Measurements from ENCODE around the gene FFAR1. TPM values are rescaled to one million over a fixed set of nuclear protein-coding genes. Genes with fewer than 3 reads are reported as not detected.
"Not testable (repeated sequence)": the region's sequence is repeated elsewhere in the genome, so short reads cannot be mapped to it uniquely, and the experiment has no call there.

Gene FFAR1
- total RNA-seq, 1 experiment from 2014 or later: not detected

DNA sequence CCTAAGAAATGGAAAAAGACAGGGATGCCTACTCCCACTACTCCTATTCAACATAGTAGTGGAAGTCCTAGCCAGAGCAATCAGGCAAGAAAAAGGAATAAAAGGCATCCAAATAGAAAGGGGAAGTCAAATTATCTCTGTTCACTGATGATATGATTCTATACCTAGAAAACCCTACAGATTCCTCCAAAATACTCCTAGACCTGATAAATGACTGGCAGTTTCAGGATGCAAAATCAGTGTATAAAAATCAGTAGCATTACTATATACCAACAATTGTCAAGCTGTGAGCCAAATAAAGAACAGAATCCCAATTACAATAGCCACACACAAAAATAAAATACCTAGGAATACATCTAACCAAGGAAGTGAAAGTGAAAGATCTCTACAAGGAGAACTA, 21.8 kb downstream of the FFAR1 start:
- BruUV-seq (replicated peaks): no TSS peak
- H3K4me1 Mint-ChIP-seq (ENCODE audit: low read depth, unreplicated experiment): no peaks in the 10 kb centered on the region
- H3K27ac Mint-ChIP-seq (ENCODE audit: unreplicated experiment): no peak overlapping the region
- H3K36me3 Mint-ChIP-seq (ENCODE audit: insufficient read depth, unreplicated experiment): no peaks in the 10 kb centered on the region
- intact Hi-C loops (cut with micrococcal nuclease; ENCODE audit: unreplicated experiment): no loop called here
- no peaks in the 10 kb centered on the region for H3K36me3 ChIP-seq (ENCODE audit: control insufficient read depth, insufficient read depth, low read length)
- TF ChIP-seq, protein P1, sequence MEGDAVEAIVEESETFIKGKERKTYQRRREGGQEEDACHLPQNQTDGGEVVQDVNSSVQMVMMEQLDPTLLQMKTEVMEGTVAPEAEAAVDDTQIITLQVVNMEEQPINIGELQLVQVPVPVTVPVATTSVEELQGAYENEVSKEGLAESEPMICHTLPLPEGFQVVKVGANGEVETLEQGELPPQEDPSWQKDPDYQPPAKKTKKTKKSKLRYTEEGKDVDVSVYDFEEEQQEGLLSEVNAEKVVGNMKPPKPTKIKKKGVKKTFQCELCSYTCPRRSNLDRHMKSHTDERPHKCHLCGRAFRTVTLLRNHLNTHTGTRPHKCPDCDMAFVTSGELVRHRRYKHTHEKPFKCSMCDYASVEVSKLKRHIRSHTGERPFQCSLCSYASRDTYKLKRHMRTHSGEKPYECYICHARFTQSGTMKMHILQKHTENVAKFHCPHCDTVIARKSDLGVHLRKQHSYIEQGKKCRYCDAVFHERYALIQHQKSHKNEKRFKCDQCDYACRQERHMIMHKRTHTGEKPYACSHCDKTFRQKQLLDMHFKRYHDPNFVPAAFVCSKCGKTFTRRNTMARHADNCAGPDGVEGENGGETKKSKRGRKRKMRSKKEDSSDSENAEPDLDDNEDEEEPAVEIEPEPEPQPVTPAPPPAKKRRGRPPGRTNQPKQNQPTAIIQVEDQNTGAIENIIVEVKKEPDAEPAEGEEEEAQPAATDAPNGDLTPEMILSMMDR (IDR thresholded peaks at IDR 0.05; ENCODE audit: insufficient read depth in 1 of 2, low read depth in 1 of 2, low read length in 1 of 2, severe bottlenecking in 1 of 2, unreplicated experiment in 1 of 2): no peak
- H3K27me3 Mint-ChIP-seq (ENCODE audit: insufficient read depth, unreplicated experiment): peaks cover 4% of the 10 kb centered on the region
- H3K4me3 Mint-ChIP-seq (ENCODE audit: unreplicated experiment): no peak overlapping the region
- no peak for DNase-seq
- no peak overlapping the region for H3K4me3 ChIP-seq (ENCODE audit: low read depth, low read length)
- no peaks in the 10 kb centered on the region for H3K9me3 ChIP-seq
- H3K9me3 Mint-ChIP-seq (ENCODE audit: unreplicated experiment): peaks cover 10% of the 10 kb centered on the region
- no peaks in the 10 kb centered on the region for H3K27me3 ChIP-seq (replicated peaks; ENCODE audit: control insufficient read depth, insufficient read depth, low read length)
- ChIA-PET CTCF (no interaction called here), POLR2A (no interaction called here)
- H3K4me1 ChIP-seq: no peaks in the 10 kb centered on the region

DNA sequence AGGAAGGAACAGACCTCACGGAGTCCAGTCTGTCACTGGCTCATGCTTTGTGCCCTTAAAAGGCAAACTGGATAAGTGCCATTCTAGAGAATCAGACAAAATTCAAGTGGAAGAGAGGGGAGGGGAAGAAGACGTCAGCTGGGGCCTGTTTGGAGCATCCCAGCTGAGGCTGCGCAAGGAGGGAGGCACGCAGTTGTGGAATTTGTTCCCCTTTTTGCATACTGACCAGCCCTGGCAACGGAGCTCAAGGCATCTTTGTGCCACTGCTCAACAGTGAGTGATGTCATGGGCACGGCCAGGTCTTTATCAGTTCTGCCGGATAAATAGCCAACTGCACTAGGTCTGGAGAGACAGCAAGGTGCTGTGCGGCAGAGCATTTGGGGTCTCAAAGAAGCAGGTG, 23.0 kb downstream of the FFAR1 start, which contains the start of gene GPR42:
Gene GPR42 (plus strand): TSS at position 347 of the 400 bp plus-strand sequence. CDS start 292 bp downstream, outside the sequence.
- intact Hi-C loops (cut with micrococcal nuclease; ENCODE audit: unreplicated experiment): no loop called here
- Mint-ChIP-seq H3K36me3 (ENCODE audit: insufficient read depth, unreplicated experiment) (no peaks in the 10 kb centered on the region), H3K27ac (ENCODE audit: unreplicated experiment) (no peak within 1 kb of the TSS), H3K4me3 (ENCODE audit: unreplicated experiment) (no peak within 1 kb of the TSS), H3K4me1 (ENCODE audit: low read depth, unreplicated experiment) (peaks cover 8% of the 10 kb centered on the region), H3K27me3 (ENCODE audit: insufficient read depth, unreplicated experiment) (peaks cover 4% of the 10 kb centered on the region), H3K9me3 (ENCODE audit: unreplicated experiment) (peaks cover 21% of the 10 kb centered on the region)
- Histone ChIP-seq H3K27me3 (replicated peaks; ENCODE audit: control insufficient read depth, insufficient read depth, low read length) (no peaks in the 10 kb centered on the region), H3K36me3 (ENCODE audit: control insufficient read depth, insufficient read depth, low read length) (no peaks in the 10 kb centered on the region), H3K4me3 (ENCODE audit: low read depth, low read length) (no peak within 1 kb of the TSS), H3K9me3 (no peaks in the 10 kb centered on the region), H3K4me1 (no peaks in the 10 kb centered on the region)
- ChIA-PET POLR2A (no interaction called here), CTCF (no interaction called here)
- TF ChIP-seq, protein P1 (IDR thresholded peaks at IDR 0.05; ENCODE audit: insufficient read depth in 1 of 2, low read depth in 1 of 2, low read length in 1 of 2, severe bottlenecking in 1 of 2, unreplicated experiment in 1 of 2): no peak
- DNase-seq: no peak
- no TSS peak for BruUV-seq (replicated peaks)

DNA sequence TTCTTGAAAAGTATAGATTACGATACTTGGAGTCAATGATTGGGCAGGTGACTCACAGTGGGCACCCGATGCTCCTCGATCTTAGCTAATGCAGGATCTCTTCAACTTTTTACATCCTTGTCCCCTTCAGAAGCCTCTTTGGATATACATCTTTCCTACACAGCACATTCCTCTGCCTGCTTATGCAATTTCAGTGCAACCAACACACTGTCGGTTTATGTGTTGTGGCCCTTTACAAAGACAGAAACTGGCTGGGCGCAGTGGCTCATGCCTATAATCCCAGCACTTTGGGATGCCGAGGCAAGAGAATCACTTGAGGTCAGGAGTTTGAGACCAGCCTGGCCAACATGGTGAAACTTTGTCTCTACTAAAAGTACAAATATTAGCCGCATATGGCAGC, 25.8 kb downstream of the FFAR1 start:
- Histone ChIP-seq H3K4me1 (no peaks in the 10 kb centered on the region), H3K27me3 (replicated peaks; ENCODE audit: control insufficient read depth, insufficient read depth, low read length) (no peaks in the 10 kb centered on the region), H3K36me3 (ENCODE audit: control insufficient read depth, insufficient read depth, low read length) (no peaks in the 10 kb centered on the region), H3K4me3 (ENCODE audit: low read depth, low read length) (no peak overlapping the region), H3K9me3 (no peaks in the 10 kb centered on the region)
- BruUV-seq (replicated peaks): no TSS peak
- TF ChIP-seq, protein P1 (IDR thresholded peaks at IDR 0.05; ENCODE audit: insufficient read depth in 1 of 2, low read depth in 1 of 2, low read length in 1 of 2, severe bottlenecking in 1 of 2, unreplicated experiment in 1 of 2): no peak
- intact Hi-C loops (cut with micrococcal nuclease; ENCODE audit: unreplicated experiment): no loop called here
- H3K27ac Mint-ChIP-seq (ENCODE audit: unreplicated experiment): no peak overlapping the region
- no peak for DNase-seq
- H3K36me3 Mint-ChIP-seq (ENCODE audit: insufficient read depth, unreplicated experiment): peaks cover 7% of the 10 kb centered on the region
- peaks cover 4% of the 10 kb centered on the region for H3K27me3 Mint-ChIP-seq (ENCODE audit: insufficient read depth, unreplicated experiment)
- no peak overlapping the region for H3K4me3 Mint-ChIP-seq (ENCODE audit: unreplicated experiment)
- H3K9me3 Mint-ChIP-seq (ENCODE audit: unreplicated experiment): peaks cover 35% of the 10 kb centered on the region
- ChIA-PET POLR2A (no interaction called here), CTCF (no interaction called here)
- H3K4me1 Mint-ChIP-seq (ENCODE audit: low read depth, unreplicated experiment): peaks cover 8% of the 10 kb centered on the region

DNA sequence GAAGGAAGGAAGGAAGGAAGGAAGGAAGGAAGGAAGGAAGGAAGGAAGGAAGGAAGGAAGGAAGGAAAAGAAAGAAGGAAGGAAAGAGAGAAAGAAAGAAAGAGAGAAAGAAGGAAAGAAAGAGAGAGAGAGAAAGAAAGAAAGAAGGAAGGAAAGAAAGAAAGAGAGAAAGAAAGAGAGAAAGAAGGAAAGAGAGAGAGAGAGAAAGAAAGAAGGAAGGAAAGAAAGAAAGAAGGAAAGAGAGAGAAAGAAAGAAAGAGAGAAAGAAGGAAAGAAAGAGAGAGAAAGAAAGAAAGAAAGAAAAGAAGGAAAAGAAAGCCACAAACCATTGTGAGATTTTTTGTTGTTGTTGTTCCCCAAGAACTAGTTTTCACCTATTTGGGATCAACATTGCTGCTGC, 26.3 kb downstream of the FFAR1 start:
- H3K27me3 Mint-ChIP-seq (ENCODE audit: insufficient read depth, unreplicated experiment); DNase-seq; H3K4me3 ChIP-seq (ENCODE audit: low read depth, low read length); H3K4me1 ChIP-seq; POLR2A ChIA-PET; H3K27ac Mint-ChIP-seq (ENCODE audit: unreplicated experiment); H3K4me3 Mint-ChIP-seq (ENCODE audit: unreplicated experiment); BruUV-seq (replicated peaks); intact Hi-C loops (cut with micrococcal nuclease; ENCODE audit: unreplicated experiment); H3K36me3 Mint-ChIP-seq (ENCODE audit: insufficient read depth, unreplicated experiment); H3K9me3 ChIP-seq; H3K36me3 ChIP-seq (ENCODE audit: control insufficient read depth, insufficient read depth, low read length); H3K27me3 ChIP-seq (replicated peaks; ENCODE audit: control insufficient read depth, insufficient read depth, low read length); H3K4me1 Mint-ChIP-seq (ENCODE audit: low read depth, unreplicated experiment): not testable (repeated sequence)
- CTCF ChIA-PET: interaction anchor here (0.6 kb wide), 1 partner anchor 535 kb away, joined by 3 read pairs; no protein-coding TSS in a partner anchor
- peaks cover 35% of the 10 kb centered on the region for H3K9me3 Mint-ChIP-seq (ENCODE audit: unreplicated experiment)

All from Caco-2 (cell line).